HuH-7 (cell line): ENCODE measurements around the gene ARL6IP4.

Source experiments
- DNase-seq: peaks from one replicate; pipeline ENCODE4 v3.0.0; 2011; ENCODE audit warnings: low spot score

The ARL6IP4 gene

GRCh38 chr12:122978507-122978955 is 1.9 kb upstream of the ARL6IP4 start:
- no peak for DNase-seq

DNA sequence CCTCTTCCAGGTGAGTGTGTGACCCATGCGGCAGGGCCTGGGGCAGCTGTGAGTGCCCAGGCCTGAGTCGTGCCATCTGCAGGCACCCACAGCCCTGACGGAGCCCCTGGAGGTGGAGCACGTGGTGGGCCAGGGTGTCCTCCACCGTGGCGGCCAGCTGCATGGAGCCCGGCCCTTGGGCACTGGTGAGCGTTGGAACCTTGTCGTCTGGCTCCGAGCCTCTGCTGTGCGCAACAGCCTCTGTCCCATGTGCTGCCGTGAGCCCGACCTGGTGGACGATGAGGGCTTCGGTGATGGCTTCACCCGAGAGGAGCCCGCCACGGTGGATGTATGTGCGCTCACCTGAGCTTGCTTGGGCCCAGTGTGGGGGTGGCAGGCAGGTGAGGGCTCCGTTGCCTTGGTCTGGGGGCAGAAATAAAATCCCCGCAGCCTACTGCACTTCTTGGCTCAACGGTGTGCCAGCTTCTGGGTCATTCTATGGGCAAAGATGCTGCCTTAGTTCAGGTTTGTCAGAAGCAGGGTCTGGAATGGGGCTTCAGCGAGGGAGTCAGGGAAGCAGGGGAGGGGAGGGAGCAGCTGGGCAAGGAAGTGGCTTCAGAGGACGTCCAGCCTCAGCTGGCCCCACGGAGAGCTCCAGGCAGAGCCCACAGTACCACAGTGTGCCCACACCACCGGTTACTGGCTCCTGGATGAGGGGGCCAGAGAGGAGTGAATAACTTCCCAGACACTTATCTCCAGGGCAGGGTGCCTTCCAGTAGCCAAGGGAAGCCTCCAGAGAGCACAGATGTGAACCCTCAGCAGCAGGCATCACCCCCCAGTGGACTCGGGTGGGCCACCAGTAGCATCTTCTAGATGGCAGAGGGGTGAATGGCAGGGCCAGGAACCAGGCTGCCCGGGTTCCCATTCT is 1.2 kb upstream of the ARL6IP4 start:
- no peak for DNase-seq

GRCh38 chr12:122979908-122980182 is 636 bp upstream of the ARL6IP4 start:
- DNase-seq: no peak

- DNase-seq: no peak
These were observed 573 bp downstream of the ARL6IP4 start for GRCh38 chr12:122981036-122981471.

GRCh38 chr12:122981587-122982476 is 1.4 kb downstream of the ARL6IP4 start:
- no peak for DNase-seq

GRCh38 chr12:122982477-122982815 is 2.0 kb downstream of the ARL6IP4 start:
- no peak for DNase-seq

GRCh38 chr12:122982963-122983788 is 2.7 kb downstream of the ARL6IP4 start:
- no peak for DNase-seq

DNA sequence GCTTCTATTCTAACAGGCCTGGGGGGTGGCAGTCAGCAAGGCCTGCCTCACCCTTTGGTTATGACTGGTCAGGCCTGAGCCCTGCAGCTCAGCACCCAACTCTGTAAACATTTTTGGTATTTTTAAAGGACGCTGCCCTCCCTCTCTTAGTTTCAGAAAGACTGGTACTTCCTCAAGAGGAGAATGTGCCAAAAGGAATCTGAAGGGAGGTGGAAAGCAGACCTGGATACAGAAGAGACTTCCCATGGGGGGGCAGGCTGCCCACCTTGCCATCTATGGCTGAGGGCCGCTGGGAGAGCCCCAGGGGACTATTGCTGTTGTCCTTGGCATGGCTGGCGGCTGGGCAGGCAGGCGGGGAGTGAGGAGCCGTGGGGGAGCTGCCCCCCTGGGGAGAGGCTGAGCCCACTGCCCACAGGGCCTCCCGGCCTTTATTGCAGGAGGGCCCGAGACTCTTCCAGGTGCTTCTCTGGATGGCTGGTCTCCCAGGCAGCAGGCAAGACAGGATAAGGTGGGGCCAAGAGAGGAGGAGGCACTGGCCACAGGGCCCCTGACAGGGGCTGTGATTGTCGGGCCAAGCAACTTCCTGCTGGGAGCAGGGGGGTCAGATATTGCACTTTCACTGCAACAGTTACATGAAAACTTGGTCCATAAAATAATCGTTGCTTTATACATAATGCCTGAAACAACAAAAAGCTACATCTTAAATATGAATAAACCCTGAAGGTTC is 3.5 kb downstream of the ARL6IP4 start:
- peak; percentile 46 for DNase-seq

DNA sequence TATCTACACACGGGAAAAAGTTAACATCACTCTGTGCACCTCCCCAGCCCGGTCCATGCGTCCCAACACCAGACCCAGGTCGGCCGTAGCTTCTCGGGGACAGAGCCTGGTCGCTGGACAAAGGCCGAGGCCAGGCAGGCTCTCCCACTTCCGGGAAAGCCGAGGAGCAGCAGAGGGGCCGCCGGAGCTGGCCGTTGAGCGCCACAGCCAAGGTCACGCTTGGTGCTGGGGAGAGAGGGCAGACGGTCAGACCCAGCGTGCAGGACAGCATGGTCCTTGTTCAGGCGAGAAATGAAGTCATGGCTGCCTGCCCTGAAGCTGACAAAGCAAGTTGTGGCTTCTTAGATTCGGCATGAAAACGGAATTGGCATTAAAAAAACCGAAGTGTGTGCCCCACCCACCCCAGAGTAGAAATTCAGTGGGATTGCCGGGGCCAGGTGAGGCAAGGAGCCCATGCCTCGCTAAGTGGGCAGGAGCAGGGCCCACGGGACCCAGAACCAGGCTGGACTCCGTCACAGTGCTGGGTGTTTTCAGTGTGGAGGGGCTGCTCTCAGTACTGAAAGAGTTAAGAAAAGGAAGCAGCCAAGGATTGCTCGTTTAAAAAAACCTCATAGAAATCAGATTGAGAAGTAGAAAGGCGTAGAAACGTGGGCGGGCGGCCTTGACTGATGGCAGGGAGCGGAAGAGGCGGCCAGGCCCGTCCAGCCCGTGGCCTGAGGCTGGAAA is 4.3 kb downstream of the ARL6IP4 start:
- DNase-seq: no peak

GRCh38 chr12:122985338-122986257 is 5.1 kb downstream of the ARL6IP4 start:
- no peak for DNase-seq

DNA sequence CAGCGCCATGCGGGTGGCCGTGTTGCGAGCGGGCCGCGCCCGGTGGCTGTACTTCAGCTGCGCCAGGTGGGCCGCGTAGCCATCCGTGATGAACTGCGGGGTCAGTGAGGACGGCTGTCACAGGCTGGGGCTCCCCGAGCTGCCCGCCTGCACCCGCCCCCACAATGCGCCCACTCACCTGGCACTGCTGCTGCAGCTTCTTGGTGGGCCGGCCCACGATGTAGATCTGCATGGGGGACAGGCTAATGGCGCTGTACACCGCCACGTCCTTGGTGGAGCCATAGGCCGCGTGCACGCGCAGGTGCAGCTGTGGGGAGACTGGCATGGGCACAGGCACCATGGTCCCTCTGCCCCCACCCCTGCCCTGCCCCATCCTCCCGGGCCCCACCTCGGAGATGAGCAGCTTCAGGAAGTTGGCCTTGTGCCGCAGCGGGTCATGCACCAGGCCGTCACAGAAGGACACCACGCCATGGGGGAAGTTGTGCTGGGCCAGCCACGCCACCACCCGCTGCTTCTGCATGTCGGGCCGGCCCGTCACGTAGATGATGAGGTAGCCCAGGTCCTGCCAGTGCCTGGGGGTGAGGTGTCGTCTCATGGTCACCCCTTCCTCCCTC is 5.9 kb downstream of the ARL6IP4 start:
- no peak for DNase-seq

DNA sequence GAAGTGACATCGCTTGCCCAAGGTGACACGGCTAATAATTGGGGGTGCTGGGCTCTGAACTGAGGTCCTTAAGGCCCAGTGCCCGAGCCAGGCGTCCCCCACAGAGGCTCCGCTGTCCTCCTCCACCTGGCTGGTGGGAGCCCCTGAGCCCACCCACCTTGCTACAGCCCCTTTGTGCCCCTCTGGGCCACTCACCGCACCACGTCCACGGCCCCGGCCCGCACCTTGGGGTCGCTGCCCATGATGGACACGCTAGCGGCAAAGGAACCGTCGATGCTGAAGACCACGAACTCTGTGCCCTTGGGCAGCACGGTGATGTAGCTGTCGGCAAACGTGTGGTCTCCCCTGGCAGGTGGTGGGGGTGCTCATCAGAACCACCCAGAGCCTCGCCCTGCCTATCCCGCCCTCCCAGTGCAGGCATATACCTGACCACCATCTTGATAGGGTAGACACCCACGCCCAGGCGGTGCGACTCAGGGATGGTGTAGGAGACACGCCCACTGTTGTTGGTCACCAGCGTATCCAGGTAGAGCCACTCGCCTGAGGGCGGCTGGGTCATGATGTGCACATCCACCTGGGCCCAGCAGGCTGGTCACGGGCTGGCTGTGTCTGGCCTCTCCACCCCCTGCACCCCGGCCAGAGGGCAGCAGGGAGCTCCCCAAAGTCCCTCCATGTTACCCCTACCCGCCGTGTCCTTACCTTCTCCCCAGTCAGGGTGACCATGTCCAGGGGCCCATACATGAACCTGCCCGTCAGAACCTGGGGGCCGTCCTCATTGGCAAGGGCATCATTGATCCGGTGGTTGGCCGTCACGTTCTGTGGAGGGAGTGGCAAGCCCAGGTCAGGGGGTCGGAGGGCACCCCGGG is 6.8 kb downstream of the ARL6IP4 start:
- DNase-seq: no peak

DNA sequence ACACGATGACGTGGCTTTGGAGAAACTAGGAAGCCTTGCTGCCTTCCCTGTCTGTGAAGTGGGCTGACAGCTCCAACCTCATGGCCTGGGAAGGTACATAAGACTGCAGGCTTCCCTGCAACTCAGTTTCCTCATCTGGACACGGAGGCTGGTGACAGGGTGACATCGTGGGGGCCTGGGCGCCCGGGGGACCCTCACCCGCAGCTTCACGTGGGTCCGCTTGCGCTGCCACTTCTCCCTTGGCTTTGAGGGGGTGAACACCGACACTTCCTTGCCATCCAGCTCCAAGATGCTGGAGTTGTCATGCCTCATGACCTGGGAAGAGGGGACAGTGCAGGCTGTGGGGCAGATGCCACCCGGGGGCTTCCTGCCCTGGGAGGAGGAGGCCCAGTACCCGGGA is 7.6 kb downstream of the ARL6IP4 start:
- DNase-seq: no peak

DNA sequence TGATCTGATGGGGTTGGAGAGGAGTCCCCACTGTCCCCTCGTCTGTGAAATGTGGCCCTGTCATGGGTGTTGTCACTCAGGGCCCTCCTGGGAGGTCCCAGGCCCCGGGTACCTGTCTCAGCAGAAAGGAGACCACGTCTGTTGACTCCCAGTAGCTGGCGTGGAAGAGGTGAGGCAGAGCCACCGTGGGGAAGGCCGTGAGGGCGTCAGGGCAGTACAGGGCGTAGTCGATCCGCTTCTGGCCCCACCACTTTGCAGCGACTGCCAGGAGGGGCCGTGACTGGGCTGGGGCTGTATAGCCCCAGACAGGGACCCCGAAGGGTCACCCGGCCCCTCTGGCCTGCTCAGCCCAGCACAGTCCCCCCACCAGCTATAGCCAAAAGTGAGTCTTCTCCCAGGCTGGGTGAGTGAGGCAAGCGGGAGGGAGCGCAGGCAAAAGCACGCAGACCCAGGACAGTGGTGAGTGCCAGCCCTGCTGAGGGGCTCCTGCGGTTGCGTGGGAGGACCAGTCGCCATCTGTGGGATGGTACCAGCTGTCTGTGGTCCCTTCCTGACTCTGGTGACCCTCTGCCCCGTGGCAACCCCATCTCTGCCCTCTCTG is 8.2 kb downstream of the ARL6IP4 start:
- no peak for DNase-seq

DNA sequence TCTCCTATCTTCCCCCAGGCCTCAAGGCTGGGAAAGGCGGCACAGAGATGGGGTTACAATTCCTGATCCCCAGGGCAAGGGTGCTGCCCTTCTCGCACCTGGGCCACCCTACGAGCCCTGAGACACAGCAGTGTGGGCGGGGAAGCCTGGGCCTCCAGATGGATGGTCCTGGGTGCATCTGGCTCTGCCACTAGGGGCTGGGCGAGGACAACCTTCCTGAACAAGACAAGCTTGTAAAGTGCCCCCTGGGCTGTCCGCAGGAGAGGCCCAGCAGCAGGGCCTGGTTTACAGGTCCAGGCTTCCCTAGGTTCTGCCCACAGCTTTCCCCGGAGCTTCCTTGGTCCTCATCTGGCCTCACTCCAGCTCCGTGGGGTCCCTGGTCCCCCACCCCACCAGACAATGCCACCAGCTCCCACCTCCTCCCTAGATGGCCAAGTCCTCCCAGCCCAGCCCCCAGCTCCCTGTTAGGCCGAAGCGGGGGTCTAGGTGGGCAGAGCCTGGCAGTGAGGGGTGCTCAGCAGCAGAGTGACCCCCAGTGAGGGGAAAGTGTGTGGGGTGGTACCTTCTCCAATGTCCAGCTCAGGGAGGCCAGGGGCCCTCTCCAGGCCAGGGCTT is 8.9 kb downstream of the ARL6IP4 start:
- peak; percentile 53 for DNase-seq

DNA sequence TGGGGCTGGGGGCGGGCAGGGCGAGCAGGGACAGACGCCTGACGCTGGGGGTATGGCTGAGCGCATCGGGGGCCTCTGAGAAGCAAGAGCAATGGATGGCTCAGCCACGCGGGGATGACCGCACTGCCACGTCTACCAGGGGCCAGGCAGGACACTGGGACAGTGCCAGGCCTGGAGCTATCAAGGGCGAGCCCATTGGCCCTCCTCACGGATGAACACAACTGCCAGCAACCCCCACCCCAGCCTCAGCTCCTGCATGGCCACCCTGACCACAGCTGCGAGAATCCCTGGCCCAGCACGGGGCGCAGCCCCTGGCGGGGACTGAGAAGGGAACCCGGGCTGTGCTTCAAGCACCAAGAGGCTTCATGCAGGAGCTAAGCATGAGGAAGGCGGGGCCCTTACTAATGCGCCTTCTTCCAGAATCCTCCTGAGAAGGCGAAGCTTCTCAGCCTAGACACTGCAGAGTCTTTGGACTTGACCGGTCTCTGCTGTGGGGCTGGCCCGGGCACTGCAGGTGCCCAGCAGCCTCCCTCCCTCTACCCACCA is 9.5 kb downstream of the ARL6IP4 start:
- DNase-seq: no peak

DNA sequence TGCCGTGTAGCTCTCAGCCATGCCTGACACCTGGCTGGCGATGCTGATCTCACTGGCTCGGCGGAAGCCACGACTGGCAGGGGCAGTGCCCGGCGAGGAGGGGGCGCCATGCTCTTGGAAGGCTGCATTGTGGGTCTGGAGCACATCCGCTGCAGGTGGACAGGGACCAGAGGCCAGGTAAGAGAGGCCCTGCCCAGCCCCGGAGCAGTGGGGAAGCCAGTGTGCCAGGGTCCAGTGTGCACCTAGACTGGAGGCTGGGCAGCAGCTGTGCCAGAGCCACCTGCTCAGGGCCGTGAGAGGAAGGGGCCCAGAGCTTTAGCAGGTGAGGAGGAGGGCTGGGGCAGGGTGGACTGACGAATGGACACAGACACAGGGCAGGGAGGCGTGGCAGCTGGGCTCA is 10.1 kb downstream of the ARL6IP4 start:
- DNase-seq: no peak
